Measurements from ENCODE around the gene RAP1B.

Gene RAP1B

GRCh38 chr12:68665016-68665569 lies 54.4 kb downstream of the RAP1B start:
- TF ChIP-seq CTCF (IDR thresholded peaks at IDR 0.05), result no peak

- TF ChIP-seq CTCF (IDR thresholded peaks at IDR 0.05), result no peak
These were observed 56.6 kb downstream of the RAP1B start for GRCh38 chr12:68667291-68667690.

GRCh38 chr12:68667896-68668295 lies 57.2 kb downstream of the RAP1B start:
- no peak for TF ChIP-seq CTCF (IDR thresholded peaks at IDR 0.05)

- no peak for TF ChIP-seq CTCF (IDR thresholded peaks at IDR 0.05)
These were observed 60.5 kb downstream of the RAP1B start for GRCh38 chr12:68671179-68671578.

- no peak for TF ChIP-seq CTCF (IDR thresholded peaks at IDR 0.05)
These were observed 63.1 kb downstream of the RAP1B start for GRCh38 chr12:68673788-68674187.

GRCh38 chr12:68674376-68674775 lies 63.7 kb downstream of the RAP1B start:
- TF ChIP-seq CTCF (IDR thresholded peaks at IDR 0.05), result no peak

- no peak for TF ChIP-seq CTCF (IDR thresholded peaks at IDR 0.05)
These were observed 64.6 kb downstream of the RAP1B start for GRCh38 chr12:68675101-68675842.
